Measurements from ENCODE around the gene WFS1. TPM values are rescaled to one million over a fixed set of nuclear protein-coding genes. Genes with fewer than 3 reads are reported as not detected.

The WFS1 gene
- total RNA-seq, 1 donor from 2014 or later, result 41.1 TPM

DNA sequence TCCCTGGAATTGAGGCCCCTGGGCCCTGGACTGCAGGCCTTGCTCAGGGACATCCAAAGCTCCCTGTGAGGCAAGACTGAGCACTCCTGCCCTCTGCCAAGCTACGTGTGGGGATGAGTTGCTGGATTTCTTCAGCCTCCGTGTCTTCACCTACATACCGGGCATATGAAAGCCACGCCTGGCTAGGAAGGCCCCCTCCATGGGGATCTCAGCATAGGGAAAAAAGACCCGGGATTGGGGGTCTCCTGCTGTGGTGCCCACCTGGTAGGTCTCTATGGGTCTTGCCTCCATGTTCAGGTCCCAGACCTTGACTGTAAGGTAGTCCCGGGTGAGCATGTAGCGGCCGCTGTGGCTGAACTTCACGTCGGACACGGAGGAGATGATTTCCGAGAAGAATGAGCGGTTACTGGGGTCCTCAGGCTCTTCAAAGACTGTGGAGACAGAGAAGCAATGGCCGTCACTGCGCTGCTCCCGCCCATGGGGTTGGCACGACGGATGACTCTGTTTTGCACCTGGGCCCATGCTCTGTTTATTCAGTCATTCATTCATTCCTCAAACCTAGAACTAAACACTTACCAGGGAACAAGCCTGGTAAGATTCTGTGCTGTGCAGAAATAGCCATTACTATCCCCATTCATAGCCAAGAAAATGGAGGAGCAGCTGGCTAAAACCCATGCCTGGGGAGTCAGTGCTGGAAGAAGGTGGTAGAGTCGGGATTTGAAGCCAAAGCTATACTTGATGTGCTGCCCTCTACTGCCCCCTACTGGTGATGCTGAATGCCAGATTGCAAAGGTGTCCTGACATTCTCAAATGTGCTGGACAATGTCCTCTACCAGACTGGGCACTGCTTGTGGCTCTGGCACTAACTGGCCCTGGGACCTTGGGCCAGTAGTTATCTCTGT lies 63.9 kb downstream of the WFS1 start:
- Mint-ChIP-seq H3K27me3 (peaks cover 31% of the 10 kb centered on the region), H3K4me3 (no peak overlapping the region), H3K4me1 (ENCODE audit: unreplicated experiment) (no peaks in the 10 kb centered on the region), H3K27ac (no peak overlapping the region), H3K9me3 (no peaks in the 10 kb centered on the region), H3K36me3 (no peaks in the 10 kb centered on the region)
- DNase-seq (ENCODE audit: extremely low spot score, unreplicated experiment), result no peak
- TF ChIP-seq, protein P1, sequence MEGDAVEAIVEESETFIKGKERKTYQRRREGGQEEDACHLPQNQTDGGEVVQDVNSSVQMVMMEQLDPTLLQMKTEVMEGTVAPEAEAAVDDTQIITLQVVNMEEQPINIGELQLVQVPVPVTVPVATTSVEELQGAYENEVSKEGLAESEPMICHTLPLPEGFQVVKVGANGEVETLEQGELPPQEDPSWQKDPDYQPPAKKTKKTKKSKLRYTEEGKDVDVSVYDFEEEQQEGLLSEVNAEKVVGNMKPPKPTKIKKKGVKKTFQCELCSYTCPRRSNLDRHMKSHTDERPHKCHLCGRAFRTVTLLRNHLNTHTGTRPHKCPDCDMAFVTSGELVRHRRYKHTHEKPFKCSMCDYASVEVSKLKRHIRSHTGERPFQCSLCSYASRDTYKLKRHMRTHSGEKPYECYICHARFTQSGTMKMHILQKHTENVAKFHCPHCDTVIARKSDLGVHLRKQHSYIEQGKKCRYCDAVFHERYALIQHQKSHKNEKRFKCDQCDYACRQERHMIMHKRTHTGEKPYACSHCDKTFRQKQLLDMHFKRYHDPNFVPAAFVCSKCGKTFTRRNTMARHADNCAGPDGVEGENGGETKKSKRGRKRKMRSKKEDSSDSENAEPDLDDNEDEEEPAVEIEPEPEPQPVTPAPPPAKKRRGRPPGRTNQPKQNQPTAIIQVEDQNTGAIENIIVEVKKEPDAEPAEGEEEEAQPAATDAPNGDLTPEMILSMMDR (conservative IDR thresholded peaks at IDR 0.05), result peak; percentile 71

DNA sequence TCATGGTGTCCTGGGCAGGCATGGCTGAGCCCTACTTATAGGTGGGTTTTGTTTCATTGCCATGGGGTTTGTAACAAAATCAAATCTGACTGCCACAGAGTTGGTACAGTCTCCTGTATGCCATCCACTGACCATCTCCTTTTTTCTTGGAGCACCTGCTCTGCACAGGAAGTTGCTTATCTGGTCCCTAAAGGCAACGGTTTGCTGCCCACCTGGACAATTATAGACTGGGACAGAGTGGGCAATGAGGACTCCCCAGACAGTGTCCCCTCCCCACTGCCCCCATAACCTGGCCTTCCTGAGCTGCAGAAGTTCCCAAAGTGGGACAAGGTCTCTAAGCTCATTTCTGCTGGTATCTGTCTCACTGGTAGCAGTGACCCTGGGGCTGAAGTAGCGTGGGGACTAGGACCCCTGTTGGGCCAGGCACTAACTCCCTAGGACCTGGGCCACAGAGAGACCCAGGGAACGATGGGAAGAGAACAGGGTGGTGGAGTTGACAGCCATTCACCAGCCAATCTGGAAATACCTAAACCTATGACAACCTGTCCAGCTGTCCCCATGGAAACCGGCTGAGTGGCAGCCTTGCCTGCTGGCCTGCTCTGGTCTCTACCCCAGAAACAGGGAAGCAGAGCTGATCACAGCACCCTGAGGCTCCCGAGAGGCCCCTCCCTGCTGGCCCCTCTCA lies 64.7 kb downstream of the WFS1 start:
- no peak overlapping the region for H3K4me3 Mint-ChIP-seq
- peaks cover 35% of the 10 kb centered on the region for H3K27me3 Mint-ChIP-seq
- TF ChIP-seq, protein P1 (conservative IDR thresholded peaks at IDR 0.05), result no peak
- DNase-seq (ENCODE audit: extremely low spot score, unreplicated experiment), result no peak
- no peaks in the 10 kb centered on the region for H3K36me3 Mint-ChIP-seq
- no peaks in the 10 kb centered on the region for H3K4me1 Mint-ChIP-seq (ENCODE audit: unreplicated experiment)
- H3K9me3 Mint-ChIP-seq, result no peaks in the 10 kb centered on the region
- no peak overlapping the region for H3K27ac Mint-ChIP-seq

- Mint-ChIP-seq H3K9me3 (no peaks in the 10 kb centered on the region), H3K36me3 (no peaks in the 10 kb centered on the region), H3K27me3 (peaks cover 34% of the 10 kb centered on the region)
Observed at GRCh38 chr4:6335040-6335590, 65.5 kb downstream of the WFS1 start.

GRCh38 chr4:6336166-6336565 lies 66.5 kb downstream of the WFS1 start:
- H3K27ac Mint-ChIP-seq, result no peak overlapping the region
- TF ChIP-seq, protein P1 (conservative IDR thresholded peaks at IDR 0.05), result no peak
- no peaks in the 10 kb centered on the region for H3K36me3 Mint-ChIP-seq
- H3K4me1 Mint-ChIP-seq (ENCODE audit: unreplicated experiment), result no peaks in the 10 kb centered on the region
- H3K4me3 Mint-ChIP-seq, result no peak overlapping the region
- no peak for DNase-seq (ENCODE audit: extremely low spot score, unreplicated experiment)
- peaks cover 32% of the 10 kb centered on the region for H3K27me3 Mint-ChIP-seq
- H3K9me3 Mint-ChIP-seq, result no peaks in the 10 kb centered on the region

More at GRCh38 chr4:6335040-6335590, 65.5 kb downstream of the WFS1 start:
- Mint-ChIP-seq H3K4me1 (ENCODE audit: unreplicated experiment) (no peaks in the 10 kb centered on the region), H3K27ac (peak overlapping the region; percentile 29), H3K4me3 (no peak overlapping the region)
- no peak for DNase-seq (ENCODE audit: extremely low spot score, unreplicated experiment)
- TF ChIP-seq, protein P1 (conservative IDR thresholded peaks at IDR 0.05), result no peak

DNA sequence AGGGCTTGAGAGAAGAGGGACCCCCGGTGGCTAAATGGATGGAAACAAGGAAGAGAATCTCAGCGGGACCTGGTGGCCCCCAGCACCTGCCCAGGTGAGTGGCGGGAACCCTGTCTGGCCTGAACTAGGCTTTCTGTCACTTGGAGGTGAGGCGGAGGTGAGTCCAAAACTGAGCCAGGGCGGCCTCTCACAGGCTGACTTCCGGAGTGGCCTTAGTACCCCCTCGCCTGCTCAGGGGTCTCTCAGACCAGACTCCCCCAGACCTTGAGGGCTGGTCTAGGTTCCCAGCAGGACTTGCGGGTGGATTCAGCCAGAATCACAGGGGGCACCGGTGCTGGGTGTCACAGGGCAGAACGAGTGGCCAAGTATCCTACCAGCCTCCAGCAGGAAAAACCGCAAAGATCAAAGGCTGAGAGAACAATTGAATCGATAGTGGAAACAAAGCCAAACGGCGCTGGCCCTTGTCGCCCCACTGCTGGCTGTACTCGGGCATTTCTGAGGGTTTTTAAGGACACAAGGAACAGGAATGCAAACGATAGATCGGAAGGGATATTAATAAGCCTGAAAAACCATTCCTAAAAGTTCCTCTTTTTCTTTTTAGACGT lies 67.8 kb downstream of the WFS1 start:
- no peak overlapping the region for H3K4me3 Mint-ChIP-seq
- H3K36me3 Mint-ChIP-seq, result no peaks in the 10 kb centered on the region
- TF ChIP-seq, protein P1 (conservative IDR thresholded peaks at IDR 0.05), result no peak
- DNase-seq (ENCODE audit: extremely low spot score, unreplicated experiment), result no peak
- no peaks in the 10 kb centered on the region for H3K4me1 Mint-ChIP-seq (ENCODE audit: unreplicated experiment)
- H3K27me3 Mint-ChIP-seq, result peaks cover 32% of the 10 kb centered on the region
- H3K9me3 Mint-ChIP-seq, result no peaks in the 10 kb centered on the region
- H3K27ac Mint-ChIP-seq, result no peak overlapping the region
